Coronary artery (tissue), 2 donors: ENCODE data around the gene IRGQ.

Experiments used
- DNase-seq: peaks from one replicate; pipeline ENCODE4 v3.0.0-alpha.2; 2017; ENCODE audit warnings: low spot score
- H3K27ac ChIP-seq, 2 donors: fragments of 200-600 bp; sonication (generic); one replicate each; pipeline ENCODE4 v1.5.1; 2016 to 2019
- H3K4me3 ChIP-seq: fragments of 200-600 bp; sonication (generic); 2 replicates; pipeline ENCODE4 v1.5.1; 2016; ENCODE audit warnings: mild to moderate bottlenecking, moderate library complexity
- TF ChIP-seq, protein P1 (sequence below): fragments of 200-600 bp; sonication (generic); IDR thresholded peaks from one replicate; pipeline ENCODE4 v1.5.1; 2019; ENCODE audit warnings: antibody characterized with exemption

IRGQ gene

DNA sequence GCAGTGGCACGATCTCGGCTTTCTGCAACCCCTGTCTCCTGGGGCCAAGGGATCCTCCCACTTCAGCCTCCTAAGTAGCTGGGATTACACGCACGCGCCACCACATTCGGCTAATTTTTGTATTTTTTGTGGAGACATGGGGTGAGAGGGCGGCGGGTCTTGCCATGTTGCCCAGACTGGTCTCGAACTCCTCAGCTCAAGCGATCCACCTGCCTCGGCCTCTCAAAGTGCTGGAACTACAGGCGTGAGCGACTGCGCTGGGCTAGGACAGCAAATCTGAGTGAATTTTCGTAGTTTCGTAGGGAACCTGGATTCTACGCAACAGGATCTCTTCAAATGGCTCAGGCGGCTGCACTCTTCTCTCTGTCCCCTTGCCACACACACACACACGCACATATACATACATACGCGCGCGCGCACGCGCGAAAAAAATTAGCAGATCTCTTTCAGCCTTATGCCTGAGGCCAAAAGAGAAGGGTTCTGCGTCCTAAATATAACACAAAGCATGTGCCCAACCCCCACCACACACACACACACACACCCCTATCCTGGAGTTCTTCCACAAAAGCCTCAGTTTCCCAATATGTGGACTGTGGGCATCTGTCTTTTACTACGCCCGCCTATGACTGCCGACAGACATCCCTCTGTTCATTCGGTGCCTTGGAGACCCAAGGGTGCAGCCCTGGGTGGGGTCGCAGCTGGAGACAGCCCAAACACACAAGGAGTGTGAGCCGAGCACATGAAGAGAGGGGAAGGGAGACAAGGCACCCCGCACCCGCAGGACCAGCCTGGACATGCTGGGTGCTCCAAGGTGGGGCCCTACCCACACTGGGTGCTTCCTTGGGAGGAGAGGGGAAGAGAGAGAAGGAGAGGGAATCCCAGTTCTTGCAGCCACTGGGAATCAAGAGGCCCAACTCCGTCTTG is 19.7 kb downstream of the IRGQ start:
- TF ChIP-seq, protein P1, sequence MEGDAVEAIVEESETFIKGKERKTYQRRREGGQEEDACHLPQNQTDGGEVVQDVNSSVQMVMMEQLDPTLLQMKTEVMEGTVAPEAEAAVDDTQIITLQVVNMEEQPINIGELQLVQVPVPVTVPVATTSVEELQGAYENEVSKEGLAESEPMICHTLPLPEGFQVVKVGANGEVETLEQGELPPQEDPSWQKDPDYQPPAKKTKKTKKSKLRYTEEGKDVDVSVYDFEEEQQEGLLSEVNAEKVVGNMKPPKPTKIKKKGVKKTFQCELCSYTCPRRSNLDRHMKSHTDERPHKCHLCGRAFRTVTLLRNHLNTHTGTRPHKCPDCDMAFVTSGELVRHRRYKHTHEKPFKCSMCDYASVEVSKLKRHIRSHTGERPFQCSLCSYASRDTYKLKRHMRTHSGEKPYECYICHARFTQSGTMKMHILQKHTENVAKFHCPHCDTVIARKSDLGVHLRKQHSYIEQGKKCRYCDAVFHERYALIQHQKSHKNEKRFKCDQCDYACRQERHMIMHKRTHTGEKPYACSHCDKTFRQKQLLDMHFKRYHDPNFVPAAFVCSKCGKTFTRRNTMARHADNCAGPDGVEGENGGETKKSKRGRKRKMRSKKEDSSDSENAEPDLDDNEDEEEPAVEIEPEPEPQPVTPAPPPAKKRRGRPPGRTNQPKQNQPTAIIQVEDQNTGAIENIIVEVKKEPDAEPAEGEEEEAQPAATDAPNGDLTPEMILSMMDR, result no peak
- Histone ChIP-seq H3K4me3 (peak overlapping the region; percentile 53), H3K27ac (peak overlapping the region; percentile 40 to 60)
- no peak for DNase-seq

DNA sequence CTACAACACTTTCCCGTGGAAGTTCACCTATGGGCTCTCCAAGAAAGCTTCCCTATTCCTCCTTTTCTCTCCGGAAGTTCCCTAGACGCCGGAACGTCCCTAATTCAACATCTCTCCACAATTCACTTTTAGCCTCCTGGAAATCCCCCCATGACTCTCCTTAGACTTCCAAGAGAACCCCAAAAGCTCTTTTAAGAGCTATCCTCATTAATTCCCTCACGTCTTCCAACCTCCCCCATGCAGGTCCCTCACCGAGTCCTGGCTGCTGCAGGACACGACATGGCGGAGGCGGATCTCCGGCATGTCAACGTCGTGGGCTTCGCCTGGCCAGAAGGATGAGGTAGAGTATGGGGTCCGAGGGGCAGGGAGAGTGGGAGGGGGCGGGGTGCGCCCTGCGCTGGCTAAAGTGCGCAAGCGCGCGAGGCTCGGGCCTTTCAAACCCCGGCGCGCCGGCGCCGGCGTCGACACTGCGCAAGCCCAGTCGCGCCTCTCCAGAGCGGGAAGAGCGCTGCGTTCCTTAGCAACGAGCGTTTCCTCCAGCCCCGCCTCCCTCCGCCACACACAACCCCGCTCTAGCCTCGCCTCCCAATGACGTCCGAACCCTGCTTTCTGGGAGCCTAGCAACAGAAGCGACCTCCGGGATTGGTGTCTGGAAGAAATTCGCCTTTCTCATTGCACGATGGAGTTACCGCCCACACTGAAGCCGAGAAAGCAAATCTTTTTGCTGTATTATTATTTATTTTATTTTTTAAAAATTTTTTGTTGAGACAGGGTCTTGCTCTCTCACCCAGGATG is 20.6 kb downstream of the IRGQ start, which contains the start of the genes PINLYP and XRCC1:
Gene PINLYP, plus strand, starts transcription at position 646 of the 795 bp plus-strand sequence. CDS start 1,391 bp downstream, outside the sequence.
Gene XRCC1, minus strand, starts transcription at position 372 of the 795 bp plus-strand sequence. Its CDS starts 69 bp downstream, at position 303.
- peak within 1 kb of the TSS; percentile 79 for H3K4me3 ChIP-seq
- TF ChIP-seq, protein P1, result no peak
- peak; percentile 98 for DNase-seq
- peak within 1 kb of the TSS; percentile 74 to 79 for H3K27ac ChIP-seq

DNA sequence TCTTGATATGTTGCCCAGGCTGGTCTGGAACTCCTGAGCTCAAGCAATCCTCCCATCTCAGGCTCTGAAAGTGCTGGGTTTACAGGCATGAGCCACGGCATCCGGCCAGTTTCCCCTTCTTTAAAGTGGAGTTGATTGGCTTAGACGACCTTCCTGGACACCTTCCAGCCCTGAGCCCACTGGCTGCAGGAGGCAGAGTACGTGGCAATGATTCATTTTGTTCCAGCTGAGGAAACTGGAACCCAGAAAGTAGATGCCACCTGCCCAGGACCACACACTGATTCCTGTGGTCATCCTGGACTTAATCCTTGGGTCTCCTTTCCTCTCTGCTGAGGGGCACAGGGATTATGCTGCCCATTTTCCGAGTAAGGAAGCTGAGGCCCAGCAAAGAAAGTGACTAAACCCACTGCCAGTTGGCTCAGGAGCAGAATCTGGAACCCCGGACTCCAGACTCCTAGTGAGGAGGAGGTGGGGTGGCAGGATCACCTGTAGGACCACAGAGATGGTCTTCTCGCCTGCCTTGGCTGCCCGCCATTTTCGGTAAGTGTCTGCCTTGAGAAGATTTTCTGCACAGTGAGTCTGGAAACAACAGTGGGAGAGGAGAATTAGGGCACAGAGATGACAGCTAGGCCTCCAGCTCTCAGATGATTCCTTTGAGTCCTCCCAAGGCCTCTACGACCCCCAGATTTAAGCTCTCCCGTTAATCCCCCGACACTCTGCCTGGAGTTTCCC is 21.3 kb downstream of the IRGQ start:
- TF ChIP-seq, protein P1, result no peak
- Histone ChIP-seq H3K27ac (peak overlapping the region; percentile 74 to 79), H3K4me3 (peak overlapping the region; percentile 79)
- no peak for DNase-seq

DNA sequence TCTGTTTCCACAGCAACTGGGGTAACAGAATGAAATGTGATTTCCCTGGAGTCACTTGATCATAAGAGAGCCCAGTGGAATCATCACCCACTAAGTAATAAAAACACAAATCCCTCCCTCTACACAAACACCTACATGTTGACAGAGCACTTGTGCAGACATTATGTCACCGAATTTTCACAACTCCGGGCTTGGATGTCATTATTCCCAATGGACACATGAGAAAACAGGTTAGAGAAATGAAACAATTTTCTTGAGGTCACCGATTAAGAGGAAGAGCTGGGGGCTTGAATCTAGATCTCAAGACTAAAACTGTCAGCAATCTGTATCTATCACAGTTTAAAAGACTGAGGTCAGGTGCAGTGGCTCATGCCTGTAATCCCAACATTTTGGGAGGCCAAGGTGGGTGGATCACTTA is 23.8 kb downstream of the IRGQ start:
- Histone ChIP-seq H3K4me3 (no peak overlapping the region), H3K27ac (no peak overlapping the region)
- TF ChIP-seq, protein P1, result no peak
- DNase-seq, result no peak

DNA sequence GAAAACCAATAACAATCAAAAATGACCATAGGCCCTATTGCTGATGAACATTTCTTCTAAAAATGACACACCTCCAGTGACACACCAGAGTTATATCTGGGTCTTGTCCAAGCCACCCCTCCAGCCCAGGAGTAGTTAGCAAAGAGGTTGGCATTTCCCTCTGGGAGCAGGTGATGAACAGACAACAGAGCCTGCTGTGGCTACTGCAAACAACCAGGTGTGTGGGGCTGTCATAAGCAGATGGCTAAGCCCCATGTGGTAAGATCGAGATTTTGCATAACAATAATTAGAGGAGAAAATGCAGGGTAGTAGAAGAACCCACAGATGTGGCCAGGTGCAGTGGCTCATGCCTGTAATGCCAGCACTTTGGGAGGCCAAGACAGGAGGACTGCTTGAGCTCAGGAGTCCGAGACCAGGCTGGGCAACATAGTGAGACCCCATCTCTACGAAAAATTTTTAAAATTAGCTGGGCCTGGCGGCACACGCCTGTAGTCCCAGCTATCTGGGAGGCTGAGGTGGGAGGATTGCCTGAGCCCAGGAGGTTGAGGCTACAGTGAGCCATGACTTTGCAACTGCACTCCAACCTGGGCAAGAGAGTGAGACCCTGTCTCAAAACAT is 25.7 kb downstream of the IRGQ start:
- TF ChIP-seq, protein P1, result no peak
- Histone ChIP-seq H3K4me3 (no peak overlapping the region), H3K27ac (no peak overlapping the region)
- DNase-seq, result no peak

DNA sequence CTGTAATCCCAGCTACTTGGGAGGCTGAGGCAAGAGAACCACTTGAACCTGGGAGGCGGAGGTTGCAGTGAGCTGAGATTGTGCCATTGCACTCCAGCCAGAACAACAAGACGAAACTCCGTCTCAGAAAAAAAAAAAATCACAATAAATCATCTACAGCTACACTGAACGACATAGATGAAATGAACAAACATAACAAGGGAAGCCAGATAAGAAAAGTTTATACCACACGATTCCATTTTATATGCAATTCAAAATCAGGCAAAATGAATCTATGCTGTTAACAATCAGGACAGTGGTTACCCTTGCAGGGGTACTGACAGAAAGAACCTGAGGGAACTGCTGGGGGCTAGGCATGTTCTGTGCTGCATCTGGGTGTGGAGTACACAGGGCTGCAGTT is 26.3 kb downstream of the IRGQ start:
- TF ChIP-seq, protein P1, result no peak
- no peak for DNase-seq
- Histone ChIP-seq H3K27ac (no peak overlapping the region), H3K4me3 (no peak overlapping the region)
